Measurements from ENCODE around the gene GRK4. TPM values are rescaled to one million over a fixed set of nuclear protein-coding genes. Genes with fewer than 3 reads are reported as not detected.

Gene GRK4
- total RNA-seq, 4 donors from 2014 or later = 6.1 to 15.1 (median 9.3) TPM

DNA sequence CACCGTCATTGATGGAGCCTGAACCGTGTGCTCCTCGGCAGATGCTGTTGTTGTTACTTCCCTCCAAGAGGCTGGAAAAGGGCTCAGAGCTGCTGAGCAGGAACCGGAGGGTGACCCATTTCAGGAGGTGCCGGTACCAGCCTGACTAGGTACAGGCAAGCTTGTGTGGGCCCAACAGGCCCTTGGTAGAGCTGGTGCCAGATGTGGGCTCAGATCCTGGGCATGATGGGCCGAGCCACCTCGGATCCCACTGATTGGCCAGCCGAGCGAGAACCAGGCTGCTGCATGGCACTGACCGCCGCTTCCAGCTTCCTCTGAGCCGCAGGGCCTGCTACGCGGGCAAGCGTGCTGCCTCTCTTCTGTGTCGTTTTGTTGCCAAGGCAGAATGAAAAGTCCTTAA, 33.9 kb upstream of the GRK4 start:
- 83 to 85% methylated on average over 15 to 16 of the region's 16 CpGs for WGBS, 2 donors
- H3K27ac ChIP-seq = peak overlapping the region in 1 of 4 donors; percentile 26
- DNase-seq (ENCODE audit: low spot score in 2 of 2) = no peak

DNA sequence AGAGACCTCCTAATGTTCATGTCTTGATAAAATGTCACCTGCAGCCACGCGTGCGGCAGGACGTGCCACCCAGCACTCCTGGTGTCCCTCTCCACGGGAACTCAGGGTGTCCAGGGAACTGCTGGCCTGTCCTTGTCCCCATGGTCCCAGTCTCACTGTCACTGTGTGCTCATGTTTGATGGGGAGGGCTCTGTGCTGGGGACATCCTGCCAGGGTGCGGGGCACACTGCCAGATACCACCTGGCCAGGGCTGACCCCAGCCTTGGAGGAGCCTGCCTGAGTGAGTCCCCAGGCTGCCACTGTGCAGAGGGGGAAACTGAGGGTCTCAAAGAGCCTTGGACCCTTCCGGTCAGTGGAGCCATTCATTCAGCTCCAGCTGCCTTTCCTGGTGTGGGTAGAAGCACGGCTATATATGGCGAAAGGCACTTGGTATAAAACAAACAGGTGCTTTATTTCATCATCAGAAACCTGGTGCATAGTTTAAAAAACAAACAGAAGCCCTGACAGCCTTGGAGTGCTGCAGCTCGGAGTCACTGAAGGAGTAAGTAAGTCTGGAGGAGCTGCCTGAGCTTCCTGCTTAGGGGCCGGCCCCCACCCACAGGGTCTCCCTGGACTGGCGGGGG, 33.1 kb upstream of the GRK4 start:
- DNase-seq (ENCODE audit: low spot score in 2 of 2) = no peak
- Histone ChIP-seq H3K36me3 (peaks cover 0 to 78% (median 18%) of the 10 kb centered on the region in 3 donors), H3K4me3 (no peak overlapping the region), H3K4me1 (peaks cover 0 to 43% (median 26%) of the 10 kb centered on the region in 4 donors), H3K9me3 (no peaks in the 10 kb centered on the region), H3K27me3 (no peaks in the 10 kb centered on the region), H3K27ac (peak overlapping the region in 3 of 4 donors; percentile 89 to 95 (median 95))
- TF ChIP-seq EP300 (IDR thresholded peaks at IDR 0.05) (no peak), POLR2A (IDR thresholded peaks at IDR 0.05) (no peak)
- TF ChIP-seq, protein P1, sequence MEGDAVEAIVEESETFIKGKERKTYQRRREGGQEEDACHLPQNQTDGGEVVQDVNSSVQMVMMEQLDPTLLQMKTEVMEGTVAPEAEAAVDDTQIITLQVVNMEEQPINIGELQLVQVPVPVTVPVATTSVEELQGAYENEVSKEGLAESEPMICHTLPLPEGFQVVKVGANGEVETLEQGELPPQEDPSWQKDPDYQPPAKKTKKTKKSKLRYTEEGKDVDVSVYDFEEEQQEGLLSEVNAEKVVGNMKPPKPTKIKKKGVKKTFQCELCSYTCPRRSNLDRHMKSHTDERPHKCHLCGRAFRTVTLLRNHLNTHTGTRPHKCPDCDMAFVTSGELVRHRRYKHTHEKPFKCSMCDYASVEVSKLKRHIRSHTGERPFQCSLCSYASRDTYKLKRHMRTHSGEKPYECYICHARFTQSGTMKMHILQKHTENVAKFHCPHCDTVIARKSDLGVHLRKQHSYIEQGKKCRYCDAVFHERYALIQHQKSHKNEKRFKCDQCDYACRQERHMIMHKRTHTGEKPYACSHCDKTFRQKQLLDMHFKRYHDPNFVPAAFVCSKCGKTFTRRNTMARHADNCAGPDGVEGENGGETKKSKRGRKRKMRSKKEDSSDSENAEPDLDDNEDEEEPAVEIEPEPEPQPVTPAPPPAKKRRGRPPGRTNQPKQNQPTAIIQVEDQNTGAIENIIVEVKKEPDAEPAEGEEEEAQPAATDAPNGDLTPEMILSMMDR (IDR thresholded peaks at IDR 0.05) = no peak
- 76 to 87% methylated on average over 10 to 12 of the region's 12 CpGs for WGBS, 2 donors

More for the DNA sequence above, 33.9 kb upstream of the GRK4 start:
- no peaks in the 10 kb centered on the region for H3K9me3 ChIP-seq
- TF ChIP-seq, protein P1 (IDR thresholded peaks at IDR 0.05) = no peak
- TF ChIP-seq POLR2A (IDR thresholded peaks at IDR 0.05) (no peak), EP300 (IDR thresholded peaks at IDR 0.05) (no peak)
- H3K4me1 ChIP-seq = peaks cover 0 to 47% (median 25%) of the 10 kb centered on the region in 4 donors
- no peak overlapping the region for H3K4me3 ChIP-seq
- no peaks in the 10 kb centered on the region for H3K27me3 ChIP-seq
- peaks cover 0 to 86% (median 18%) of the 10 kb centered on the region in 3 donors for H3K36me3 ChIP-seq

DNA sequence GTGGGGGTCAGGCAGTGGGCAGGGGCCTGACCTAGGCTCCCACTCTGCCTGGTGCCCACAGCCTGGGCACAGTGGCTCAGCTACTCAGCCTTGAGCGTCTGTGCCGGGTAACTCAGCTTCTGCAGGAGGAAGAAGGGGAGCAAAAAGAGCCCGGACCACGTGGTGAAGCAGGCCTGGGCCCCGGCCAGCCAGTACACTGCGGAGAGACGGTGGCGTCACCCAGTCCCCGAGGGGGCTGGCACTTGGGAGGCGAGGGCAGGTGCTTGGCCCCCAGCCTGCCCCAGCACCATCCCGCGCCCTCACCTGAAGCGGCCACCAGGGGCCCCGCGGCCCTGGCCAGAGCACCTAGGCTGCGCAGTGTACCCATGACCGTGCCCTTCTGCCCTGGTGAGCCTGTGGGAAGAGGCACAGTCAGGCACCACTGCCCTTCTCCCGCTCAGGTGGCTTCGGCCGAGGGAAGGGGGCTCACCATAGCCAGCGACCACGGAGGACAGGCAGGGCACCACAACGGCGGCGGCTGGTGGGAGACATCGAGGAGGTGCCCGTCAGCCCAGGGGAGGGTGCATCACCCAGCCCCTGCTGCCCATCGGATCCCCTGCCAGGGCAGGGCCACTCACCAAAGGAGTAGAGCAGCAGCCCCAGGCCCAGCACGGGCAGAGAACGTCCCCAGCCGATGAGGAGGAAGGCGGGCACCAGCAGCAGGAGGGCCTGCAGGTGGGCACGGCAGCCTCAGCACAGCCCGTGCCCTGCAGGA, 32.4 kb upstream of the GRK4 start:
- 76 to 86% methylated on average over 17 to 34 of the region's 34 CpGs for WGBS, 2 donors
- peaks cover 0 to 50% (median 33%) of the 10 kb centered on the region in 4 donors for H3K4me1 ChIP-seq
- H3K27me3 ChIP-seq = no peaks in the 10 kb centered on the region
- peaks cover 0 to 71% (median 18%) of the 10 kb centered on the region in 3 donors for H3K36me3 ChIP-seq
- TF ChIP-seq EP300 (IDR thresholded peaks at IDR 0.05) = no peak
- no peak for TF ChIP-seq POLR2A (IDR thresholded peaks at IDR 0.05)
- TF ChIP-seq, protein P1 (IDR thresholded peaks at IDR 0.05) = peak in 1 of 5 experiments; percentile 21
- H3K9me3 ChIP-seq = no peaks in the 10 kb centered on the region
- no peak overlapping the region for H3K4me3 ChIP-seq
- no peak for DNase-seq (ENCODE audit: low spot score in 2 of 2)
- H3K27ac ChIP-seq = peak overlapping the region in 3 of 4 donors; percentile 89 to 95 (median 95)

- Histone ChIP-seq H3K27ac (peak overlapping the region in 3 of 4 donors; percentile 89 to 95 (median 95)), H3K36me3 (peaks cover 0 to 65% (median 18%) of the 10 kb centered on the region in 3 donors), H3K4me1 (peaks cover 0 to 58% (median 37%) of the 10 kb centered on the region in 4 donors), H3K9me3 (no peaks in the 10 kb centered on the region), H3K27me3 (no peaks in the 10 kb centered on the region), H3K4me3 (no peak overlapping the region)
- TF ChIP-seq EP300 (IDR thresholded peaks at IDR 0.05) = peak in 1 of 2 donors; percentile 25
- TF ChIP-seq, protein P1 (IDR thresholded peaks at IDR 0.05) = peak in 1 of 5 experiments; percentile 16
- no peak for TF ChIP-seq POLR2A (IDR thresholded peaks at IDR 0.05)
- DNase-seq (ENCODE audit: low spot score in 2 of 2) = peak in 1 of 2 donors; percentile 44
- 69 to 72% methylated on average over 34 to 37 of the region's 38 CpGs for WGBS, 2 donors
Observed at GRCh38 chr4:2931512-2932301, 31.7 kb upstream of the GRK4 start.
